HG03175 (cell line): ENCODE data around the gene PCP2.

Experiments used
- ATAC-seq: cut with Tn5 transposase; IDR thresholded peaks from one replicate; pipeline ENCODE4 v1.9.1; 2021; ENCODE audit warnings: mild to moderate bottlenecking, moderate library complexity; ENCODE audit not compliant: unreplicated experiment

The PCP2 gene

DNA sequence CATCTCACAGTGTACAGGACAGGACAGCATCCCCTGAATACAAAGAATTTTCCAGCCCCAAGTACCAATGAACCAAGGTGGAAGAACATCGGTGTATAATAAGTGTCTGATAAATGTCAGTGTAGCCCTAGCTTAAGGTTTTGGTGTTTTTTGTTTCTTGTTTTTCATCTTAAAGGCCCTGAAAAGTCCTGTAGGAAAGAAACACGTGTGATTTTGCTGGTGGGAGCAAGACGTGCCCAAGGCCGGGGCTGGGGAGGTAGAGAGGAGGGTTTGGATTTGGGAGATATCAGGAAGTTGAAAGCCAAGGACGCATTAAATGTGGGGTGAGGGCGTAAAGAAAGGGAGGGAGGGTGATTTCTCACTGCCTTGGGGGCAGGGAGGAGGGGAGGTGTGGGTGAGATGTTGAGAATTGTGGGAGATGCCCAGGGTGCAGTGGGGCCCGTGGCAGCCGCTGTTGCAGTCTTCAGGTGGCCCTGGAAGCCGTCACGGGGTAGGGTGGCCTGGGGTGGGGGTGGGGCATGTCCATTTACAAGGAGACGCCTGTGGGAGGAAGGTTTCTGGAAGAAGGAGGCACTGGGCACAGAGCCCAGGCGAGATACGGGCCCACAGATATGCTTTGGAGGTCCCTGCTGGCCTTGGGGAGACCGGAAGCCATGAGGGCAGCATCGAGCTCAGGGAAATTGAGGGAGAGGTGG, 31.1 kb downstream of the PCP2 start:
- no peak for ATAC-seq

DNA sequence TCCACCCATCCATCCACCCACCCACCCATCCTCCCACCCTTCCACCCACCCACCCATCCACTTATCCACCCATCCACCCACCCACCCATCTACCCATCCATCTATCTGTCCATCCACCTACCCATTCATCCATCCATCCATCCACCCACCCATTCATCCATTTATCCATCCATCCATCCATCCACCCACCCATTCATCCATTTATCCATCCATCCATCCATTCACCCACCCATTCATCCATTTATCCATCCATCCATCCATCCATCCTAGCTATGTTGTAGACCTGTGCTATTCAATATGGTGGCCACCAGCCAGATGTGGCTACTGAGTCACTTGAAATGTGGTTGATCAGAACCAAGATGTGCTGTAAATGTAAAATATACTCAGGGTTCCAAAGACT, 32.8 kb downstream of the PCP2 start:
- no peak for ATAC-seq

DNA sequence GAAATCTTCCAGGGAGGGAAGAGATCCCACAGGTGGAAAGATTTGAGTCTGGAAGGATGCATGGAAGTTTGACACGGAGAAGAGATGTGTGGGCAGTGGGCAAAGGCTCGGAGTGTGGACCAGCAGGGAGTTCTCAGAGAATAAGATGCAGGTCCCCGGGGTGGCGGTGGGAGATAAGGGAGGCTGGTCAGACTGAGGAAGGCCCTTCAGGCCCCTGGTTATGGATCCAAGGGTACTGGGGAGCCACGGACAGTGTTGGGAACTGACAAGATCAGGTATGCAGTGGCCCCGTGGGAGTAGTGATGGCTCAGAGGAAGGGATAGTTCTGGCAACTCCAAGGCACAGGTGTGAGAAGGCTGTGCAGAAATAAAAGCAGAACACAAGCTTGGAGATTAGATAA, 35.3 kb downstream of the PCP2 start:
- no peak for ATAC-seq

DNA sequence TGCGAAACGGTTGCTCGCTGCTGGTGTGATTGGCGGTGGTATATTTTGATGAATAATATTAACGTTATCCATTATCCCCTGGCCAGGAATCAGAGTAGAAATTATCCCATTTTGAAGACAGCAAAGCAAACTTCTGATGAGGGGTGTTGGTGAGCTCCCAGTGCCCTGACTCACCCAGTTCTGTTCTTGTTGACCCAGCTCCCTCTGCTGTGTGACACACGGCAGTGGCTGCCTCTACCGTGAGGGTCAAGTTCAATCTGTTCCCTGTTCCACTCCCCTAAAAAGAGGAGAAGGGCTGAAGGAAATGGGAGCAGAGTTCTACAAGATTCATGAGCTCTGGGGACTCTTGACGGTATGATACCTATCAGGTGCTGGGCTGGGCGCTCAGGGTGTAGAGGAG, 35.8 kb downstream of the PCP2 start:
- no peak for ATAC-seq

DNA sequence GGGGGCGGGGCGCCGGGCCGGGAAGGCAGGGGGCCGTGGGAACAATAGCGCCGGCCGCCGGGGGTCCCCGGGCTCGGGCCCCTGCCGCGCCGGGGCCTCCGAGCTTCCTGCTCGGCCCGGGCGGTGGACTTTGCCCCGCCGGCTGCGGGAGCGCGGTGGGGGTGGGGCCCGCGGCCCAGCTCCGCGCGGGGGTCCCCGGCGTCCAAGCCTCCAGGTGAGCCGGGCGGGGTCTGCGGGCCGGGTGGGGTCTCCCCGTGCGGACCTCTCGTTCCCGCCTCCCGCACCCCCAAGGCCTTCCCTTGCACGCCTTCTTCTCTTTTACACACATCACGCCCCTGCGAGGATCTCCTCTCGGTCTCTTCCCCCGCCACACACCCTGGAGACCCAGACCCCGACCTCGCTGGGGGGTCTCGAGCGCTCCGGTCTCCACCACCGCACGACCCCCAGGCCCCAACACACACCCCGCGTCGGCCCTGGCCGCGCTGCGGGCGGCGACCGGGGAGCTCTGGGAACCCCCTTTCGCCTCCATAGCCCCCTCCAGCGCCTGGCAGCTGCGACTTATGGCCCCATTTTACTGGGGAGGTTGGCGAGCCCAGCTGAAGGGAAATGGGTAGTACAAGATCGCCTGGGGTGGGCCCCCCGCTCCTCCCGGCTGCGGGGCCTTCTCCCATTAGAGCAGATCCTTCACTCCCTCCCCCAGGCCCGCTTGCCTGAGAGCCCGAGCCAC, 37.1 kb downstream of the PCP2 start:
- ATAC-seq: no peak

DNA sequence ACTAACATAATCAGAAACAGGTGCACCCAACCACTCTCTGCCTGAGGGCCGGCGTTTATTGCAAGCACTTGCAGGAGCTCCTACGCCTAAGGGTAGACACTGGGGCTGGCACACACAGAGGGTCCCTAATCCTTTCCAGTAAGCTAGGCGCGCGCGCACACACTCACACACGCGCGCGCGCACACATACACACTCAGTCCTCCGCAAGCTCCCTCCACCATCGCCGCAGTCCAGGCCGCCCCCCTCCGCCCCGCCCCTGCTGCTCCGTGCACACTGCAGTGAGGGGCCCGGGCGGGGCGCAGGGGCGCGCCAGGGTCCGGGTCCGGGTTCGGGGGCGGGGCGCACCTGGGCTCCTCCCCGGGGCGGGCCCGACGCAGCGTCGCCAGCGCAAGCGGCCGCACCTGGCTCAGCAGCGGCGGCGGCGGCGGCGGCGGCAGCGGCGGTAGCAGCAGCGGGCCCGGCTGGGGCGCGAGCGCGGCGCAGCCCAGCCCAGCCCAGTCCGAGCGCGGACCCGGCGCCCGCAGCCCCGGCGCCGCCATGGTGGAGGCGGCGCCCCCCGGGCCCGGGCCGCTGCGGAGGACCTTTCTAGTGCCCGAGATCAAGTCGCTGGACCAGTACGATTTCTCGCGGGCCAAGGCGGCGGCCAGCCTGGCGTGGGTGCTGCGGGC, 37.9 kb downstream of the PCP2 start, which contains the start of gene CAMSAP3:
TSS of gene CAMSAP3 (plus strand) at position 398 of the 668 bp plus-strand sequence. CDS start at position 538, 140 bp downstream.
- ATAC-seq: no peak

DNA sequence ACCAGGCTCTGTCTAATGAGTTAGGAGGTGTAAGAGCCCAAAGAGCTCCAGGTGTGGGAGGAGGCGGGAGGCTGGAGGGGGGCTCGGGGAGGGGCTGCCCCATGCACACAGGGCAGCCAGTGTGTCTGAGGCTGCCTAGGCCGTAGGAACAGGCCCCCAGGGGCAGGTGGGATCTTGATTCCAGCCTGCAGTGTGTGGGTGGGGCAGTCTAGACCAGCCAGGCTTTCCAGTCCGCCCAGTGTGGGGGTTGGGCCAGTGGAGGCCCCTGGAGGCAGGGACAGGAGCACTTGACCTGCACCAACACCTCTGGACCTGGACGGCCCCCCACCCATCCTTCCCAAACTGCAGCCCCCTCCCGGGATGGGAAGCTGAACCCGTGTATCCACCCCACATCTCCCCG, 43.3 kb downstream of the PCP2 start:
- ATAC-seq: no peak

DNA sequence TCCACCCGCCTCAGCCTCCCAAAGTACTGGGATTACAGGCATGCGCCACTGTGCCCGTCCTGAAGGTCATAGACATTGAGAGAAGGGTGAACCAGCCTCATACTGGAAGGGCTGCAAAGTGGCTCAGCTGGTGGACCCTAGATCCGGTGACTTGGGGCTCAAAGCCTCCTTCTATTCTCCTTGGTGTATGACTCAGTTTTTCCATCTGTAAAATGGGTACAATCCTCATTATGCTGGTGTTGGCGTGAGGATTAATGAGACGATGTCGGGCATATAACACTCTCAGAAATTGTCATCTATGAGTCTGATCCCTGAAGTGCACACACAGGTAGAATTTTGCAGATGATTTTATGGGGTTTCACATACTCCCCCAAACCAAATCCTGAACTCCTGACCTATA, 43.7 kb downstream of the PCP2 start:
- no peak for ATAC-seq

DNA sequence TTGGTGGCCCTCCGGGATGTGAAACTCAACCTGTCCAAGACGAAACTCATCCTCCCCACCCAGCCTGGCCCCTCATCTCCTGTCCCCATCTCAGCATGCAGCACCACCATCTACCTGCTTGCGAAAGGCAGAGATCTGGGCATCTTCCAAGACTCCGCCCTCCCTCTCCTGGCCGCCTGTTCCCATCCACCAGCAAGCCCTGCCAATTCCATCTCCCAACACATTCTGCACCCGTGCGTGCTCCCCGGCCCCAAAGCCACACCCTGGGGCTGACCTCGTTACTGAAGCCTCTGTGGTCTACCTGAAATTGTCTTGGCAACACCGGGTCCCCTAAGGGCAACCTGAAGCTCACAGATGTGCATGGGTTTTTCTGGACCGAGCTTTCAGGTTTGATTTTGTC, 51.1 kb downstream of the PCP2 start:
- ATAC-seq: no peak
